Left ventricle myocardium inferior (tissue), 1 donor: Measurements from ENCODE around the gene LANCL2. TPM values are rescaled to one million over a fixed set of nuclear protein-coding genes. Genes with fewer than 3 reads are reported as not detected.

Experiments used
- DNase-seq: peaks from one replicate; pipeline ENCODE4 v3.0.0-alpha.2; 2020
- H3K27ac ChIP-seq: fragments of 200-600 bp; replicated peaks from 2 replicates; pipeline ENCODE4 v1.8.0; 2021
- H3K27me3 ChIP-seq: fragments of 200-600 bp; 2 replicates; pipeline ENCODE4 v1.8.0; 2021; ENCODE audit warnings: low read depth
- H3K36me3 ChIP-seq: fragments of 200-600 bp; 2 replicates; pipeline ENCODE4 v1.8.0; 2021
- H3K4me1 ChIP-seq: fragments of 200-600 bp; 2 replicates; pipeline ENCODE4 v1.8.0; 2021
- H3K4me3 ChIP-seq: fragments of 200-600 bp; 2 replicates; pipeline ENCODE4 v1.8.0; 2021; ENCODE audit warnings: mild to moderate bottlenecking, moderate library complexity
- H3K9me3 ChIP-seq: fragments of 200-600 bp; replicated peaks from 2 replicates; pipeline ENCODE4 v1.8.0; 2021
- intact Hi-C: fragments of 100-400 bp; cut with micrococcal nuclease; formaldehyde crosslinking; loops from one replicate; pipeline ENCODE4 v1.11.0; 2022
- total RNA-seq: library from RNA; stranded (reverse); fragmentation: NEBNext Ultra II Directional; extraction: Animal tissue kit (Norgen Biotek cat#: 25700); gene quantifications from one replicate; pipeline ENCODE4 v1.2.1, GENCODE V29; 2021
- TF ChIP-seq, protein P1 (sequence below): fragments of 200-600 bp; IDR thresholded peaks from 2 replicates; pipeline ENCODE4 v1.8.0; 2021; ENCODE audit warnings: antibody characterized with exemption, mild to moderate bottlenecking, borderline replicate concordance
- donor health status: DM: no; HTN: yes; CAD: no; lungs with severe emphysema.

Gene LANCL2
- total RNA-seq, 1 donor from 2014 or later: 7.9 TPM

DNA sequence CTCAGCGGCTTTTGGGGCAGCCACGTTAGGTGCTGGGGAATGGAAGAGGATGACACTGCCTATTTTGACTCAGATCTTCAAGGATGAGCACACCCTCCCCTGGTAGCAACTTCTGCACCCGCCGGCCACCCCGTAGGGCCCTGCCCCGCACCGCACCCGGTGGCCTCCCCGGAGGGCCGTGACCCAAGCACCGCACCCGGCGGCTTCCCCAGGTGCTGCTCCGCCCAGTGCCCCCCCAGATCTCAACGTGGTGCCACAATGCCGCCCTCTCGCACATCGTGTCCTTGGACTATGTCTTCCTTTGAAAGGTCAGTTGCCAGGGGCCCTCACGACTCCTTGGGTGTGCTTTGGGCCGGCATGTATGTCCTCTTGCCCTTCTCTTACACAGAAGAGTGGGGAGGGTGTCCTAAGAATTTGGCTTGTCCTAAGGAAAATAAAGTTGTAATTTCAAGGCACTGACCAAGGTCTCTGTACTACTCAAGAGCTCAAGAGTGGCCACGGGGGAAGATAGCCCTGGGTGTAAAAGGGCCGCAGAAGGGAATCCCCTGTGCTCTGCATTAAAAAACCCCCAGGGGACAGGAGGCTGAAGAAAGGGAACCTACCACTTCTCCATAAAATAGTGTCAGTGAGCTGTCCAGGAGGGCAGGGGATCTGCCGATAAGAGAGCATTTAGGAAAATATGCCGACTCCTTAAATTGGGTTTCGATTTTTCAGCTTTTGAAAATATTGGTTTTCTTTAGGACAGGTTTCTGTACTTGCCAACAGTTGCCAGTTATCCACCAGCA lies 1.6 kb upstream of the LANCL2 start:
- Histone ChIP-seq H3K36me3 (no peaks in the 10 kb centered on the region), H3K27ac (no peak overlapping the region), H3K27me3 (peaks cover 18% of the 10 kb centered on the region), H3K4me3 (no peak overlapping the region), H3K4me1 (peaks cover 43% of the 10 kb centered on the region), H3K9me3 (no peaks in the 10 kb centered on the region)
- intact Hi-C loops: no loop called here
- DNase-seq: no peak
- TF ChIP-seq, protein P1, sequence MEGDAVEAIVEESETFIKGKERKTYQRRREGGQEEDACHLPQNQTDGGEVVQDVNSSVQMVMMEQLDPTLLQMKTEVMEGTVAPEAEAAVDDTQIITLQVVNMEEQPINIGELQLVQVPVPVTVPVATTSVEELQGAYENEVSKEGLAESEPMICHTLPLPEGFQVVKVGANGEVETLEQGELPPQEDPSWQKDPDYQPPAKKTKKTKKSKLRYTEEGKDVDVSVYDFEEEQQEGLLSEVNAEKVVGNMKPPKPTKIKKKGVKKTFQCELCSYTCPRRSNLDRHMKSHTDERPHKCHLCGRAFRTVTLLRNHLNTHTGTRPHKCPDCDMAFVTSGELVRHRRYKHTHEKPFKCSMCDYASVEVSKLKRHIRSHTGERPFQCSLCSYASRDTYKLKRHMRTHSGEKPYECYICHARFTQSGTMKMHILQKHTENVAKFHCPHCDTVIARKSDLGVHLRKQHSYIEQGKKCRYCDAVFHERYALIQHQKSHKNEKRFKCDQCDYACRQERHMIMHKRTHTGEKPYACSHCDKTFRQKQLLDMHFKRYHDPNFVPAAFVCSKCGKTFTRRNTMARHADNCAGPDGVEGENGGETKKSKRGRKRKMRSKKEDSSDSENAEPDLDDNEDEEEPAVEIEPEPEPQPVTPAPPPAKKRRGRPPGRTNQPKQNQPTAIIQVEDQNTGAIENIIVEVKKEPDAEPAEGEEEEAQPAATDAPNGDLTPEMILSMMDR: no peak

DNA sequence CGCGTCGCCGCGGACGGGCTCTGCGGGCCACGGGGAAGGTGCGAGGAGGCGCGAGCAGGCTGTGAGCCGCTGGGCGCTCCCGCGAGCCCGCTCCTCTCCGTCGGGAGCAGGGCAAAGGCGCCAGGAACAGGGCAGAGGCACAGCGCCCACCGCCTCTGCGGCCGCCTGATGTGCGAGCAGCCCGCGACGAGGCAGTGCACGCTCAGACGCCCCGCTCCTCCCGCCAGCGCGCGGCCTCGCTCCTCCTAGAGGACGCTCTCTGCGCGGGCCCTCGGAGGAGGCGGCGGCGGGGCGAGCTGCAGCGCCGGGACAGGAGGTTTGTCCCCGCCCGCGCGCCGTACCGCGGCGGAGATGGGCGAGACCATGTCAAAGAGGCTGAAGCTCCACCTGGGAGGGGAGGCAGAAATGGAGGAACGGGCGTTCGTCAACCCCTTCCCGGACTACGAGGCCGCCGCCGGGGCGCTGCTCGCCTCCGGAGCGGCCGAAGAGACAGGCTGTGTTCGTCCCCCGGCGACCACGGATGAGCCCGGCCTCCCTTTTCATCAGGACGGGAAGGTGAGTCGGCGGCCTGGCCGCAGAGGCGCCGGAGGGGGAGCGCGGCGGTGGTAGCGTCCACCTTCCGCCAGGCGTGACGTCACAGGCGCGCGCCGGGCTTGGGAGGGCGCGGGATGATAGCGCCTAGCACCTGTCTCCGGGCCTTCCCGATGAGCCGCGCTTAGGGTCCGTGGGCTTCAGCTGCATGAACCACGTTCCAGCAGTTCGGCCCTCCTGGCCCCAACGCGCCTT lies 731 bp downstream of the LANCL2 start:
- no peaks in the 10 kb centered on the region for H3K9me3 ChIP-seq
- peak; percentile 96 for DNase-seq
- H3K27me3 ChIP-seq: peaks cover 2% of the 10 kb centered on the region
- TF ChIP-seq, protein P1: peak; percentile 52
- no peaks in the 10 kb centered on the region for H3K36me3 ChIP-seq
- H3K27ac ChIP-seq: peak overlapping the region; percentile 100
- H3K4me3 ChIP-seq: peak overlapping the region; percentile 84
- intact Hi-C loops: no loop called here
- H3K4me1 ChIP-seq: peaks cover 43% of the 10 kb centered on the region

DNA sequence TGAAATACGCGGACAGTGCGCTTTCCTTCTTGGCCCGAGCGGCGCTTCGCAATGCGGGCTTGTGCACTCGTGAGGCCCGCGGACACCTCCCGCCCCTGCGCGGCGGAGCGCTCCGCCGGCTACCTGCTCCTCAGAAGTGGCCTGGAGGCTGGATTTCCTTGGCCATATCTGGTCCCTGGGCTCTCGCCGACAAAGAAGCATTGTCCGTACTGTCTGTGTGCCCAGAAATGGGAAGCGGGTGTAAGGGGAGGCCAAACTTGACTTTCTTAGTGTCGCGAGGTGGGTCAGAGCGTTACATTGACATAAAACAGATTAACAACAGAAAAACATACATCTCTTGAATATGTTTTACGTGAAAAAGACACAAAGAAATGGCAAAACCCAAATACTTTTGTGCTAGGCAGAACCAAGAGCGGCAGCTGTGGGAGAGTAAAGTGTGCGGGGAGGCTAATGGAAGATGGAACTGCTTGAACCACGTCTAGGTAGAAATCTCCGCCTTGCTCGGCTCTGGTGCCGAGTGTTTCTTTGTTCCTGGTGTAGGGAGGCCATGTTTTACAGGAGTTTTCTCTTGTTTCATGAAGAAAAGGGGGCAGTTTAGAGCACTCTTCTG lies 1.4 kb downstream of the LANCL2 start:
- no peaks in the 10 kb centered on the region for H3K9me3 ChIP-seq
- H3K4me3 ChIP-seq: peak overlapping the region; percentile 84
- peak overlapping the region; percentile 100 for H3K27ac ChIP-seq
- no peaks in the 10 kb centered on the region for H3K36me3 ChIP-seq
- H3K27me3 ChIP-seq: no peaks in the 10 kb centered on the region
- TF ChIP-seq, protein P1: no peak
- H3K4me1 ChIP-seq: peaks cover 43% of the 10 kb centered on the region
- no peak for DNase-seq
- intact Hi-C loops: no loop called here

DNA sequence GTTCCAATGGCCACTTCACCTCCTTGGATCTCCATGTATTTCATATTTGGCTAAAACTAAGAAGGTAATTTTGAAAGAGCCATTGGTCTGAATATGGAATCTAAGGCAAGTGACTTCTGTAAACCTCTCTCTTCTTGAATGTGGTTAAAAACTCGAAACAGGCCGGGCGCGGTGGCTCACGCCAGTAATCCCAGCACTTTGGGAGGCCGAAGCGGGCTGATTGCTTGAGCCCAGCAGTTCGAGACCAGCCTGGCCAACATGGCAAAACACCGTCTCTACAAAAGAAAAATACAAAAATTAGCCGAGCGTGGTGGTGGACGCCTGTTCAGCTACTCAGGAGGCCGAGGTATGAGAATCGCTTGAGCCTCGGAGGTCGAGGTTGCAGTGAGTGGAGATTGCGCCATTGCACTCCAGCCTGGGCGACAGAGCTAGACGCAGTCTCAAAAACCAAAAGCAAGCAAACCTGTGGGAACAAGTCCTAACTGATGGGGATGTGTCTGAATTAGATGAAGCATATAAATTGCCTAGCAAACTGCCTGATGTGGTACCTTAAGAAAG lies 2.2 kb downstream of the LANCL2 start:
- H3K27ac ChIP-seq: no peak overlapping the region
- intact Hi-C loops: no loop called here
- peaks cover 43% of the 10 kb centered on the region for H3K4me1 ChIP-seq
- peak overlapping the region; percentile 84 for H3K4me3 ChIP-seq
- no peaks in the 10 kb centered on the region for H3K27me3 ChIP-seq
- no peak for DNase-seq
- H3K36me3 ChIP-seq: no peaks in the 10 kb centered on the region
- TF ChIP-seq, protein P1: no peak
- no peaks in the 10 kb centered on the region for H3K9me3 ChIP-seq
